NCI-H526 treated with DMSO at 0.1 percent for 48 hours (cell line): ENCODE results near the gene PLAC9.

Experiments used
- DNase-seq: peaks from one replicate; lab custom pipeline; 2025; lab: John Stamatoyannopoulos, UW

Gene PLAC9

DNA sequence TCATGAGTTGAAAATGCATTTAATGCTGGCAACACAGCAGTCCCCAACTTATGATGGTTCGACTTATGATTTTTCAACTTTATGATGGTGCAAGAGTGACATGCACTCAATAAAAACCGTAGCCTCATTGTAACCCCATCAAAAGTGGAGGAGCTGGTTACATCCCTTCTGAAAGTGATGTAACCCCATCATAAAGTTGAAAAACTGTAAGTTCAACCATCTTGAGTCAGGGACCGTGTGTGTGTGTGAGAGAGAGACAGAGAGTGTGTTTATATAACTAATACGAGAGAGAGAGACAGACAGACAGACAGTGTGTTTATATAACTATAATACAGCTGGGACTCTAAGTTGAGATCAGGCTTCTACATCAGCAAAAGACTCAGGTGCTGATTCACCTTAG lies 51.8 kb downstream of the PLAC9 start:
- no peak for DNase-seq

DNA sequence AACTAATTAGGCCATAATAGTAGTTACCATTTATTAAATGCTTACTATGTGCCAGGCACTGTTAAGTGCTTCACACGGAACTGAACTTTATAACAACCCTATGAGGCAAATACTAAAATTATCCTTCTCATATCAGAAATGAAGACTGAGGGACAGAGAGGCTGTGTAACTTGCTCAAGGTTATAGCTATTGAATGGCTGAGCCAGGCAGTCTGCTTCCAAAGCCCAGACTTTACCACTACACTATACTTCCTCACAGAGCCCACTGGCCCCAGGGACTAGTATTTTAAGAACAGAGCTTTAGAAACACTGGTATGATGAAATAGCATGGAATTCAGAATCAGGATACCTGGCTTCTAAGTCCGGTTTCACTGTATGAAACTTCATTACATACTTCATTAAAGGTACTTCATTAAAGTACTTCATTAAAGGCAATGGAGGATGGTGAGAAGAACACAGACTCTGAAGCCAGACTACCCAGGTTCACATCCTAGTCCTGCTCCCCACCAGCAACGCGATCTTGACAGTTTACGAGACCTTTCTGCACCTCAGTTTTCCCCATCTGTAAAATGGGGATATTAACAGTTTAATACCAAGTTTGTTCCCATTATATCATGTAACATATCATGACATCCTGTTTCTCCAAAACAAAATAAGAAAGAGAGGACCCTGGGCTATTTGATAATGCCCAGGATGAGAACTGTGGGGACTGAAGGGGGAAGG lies 53.2 kb downstream of the PLAC9 start:
- no peak for DNase-seq

DNA sequence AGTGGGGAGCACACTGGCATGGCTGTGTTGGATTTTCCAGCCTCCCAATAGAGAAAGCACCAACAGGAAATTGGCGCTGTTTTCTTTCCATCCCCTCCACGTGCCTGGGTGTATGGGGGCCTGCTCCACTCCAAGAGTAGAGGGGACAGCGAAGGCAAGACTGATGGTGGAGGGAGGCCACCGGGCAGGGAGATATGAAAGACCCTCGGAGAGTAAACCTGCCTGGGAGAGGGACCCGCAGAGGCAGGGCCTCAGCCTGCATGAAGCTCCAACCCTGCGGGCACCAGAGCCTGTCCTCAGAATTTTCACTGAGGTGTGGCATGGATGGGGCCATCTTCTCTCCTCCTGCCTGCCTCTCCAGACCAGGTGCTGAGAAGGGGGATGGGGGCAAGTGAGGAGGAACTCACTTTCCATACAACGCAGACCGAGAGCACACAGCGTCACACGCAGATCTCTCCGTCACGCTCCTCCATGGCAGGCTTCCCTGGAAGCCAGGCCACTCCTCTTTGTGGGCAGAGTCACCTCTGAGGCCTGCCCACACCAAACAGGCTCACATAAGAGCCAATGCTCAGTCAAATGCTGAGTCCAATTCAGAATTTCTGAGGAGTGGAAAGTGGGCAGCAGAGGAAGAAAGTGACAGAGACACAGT lies 54.0 kb downstream of the PLAC9 start:
- DNase-seq = no peak

DNA sequence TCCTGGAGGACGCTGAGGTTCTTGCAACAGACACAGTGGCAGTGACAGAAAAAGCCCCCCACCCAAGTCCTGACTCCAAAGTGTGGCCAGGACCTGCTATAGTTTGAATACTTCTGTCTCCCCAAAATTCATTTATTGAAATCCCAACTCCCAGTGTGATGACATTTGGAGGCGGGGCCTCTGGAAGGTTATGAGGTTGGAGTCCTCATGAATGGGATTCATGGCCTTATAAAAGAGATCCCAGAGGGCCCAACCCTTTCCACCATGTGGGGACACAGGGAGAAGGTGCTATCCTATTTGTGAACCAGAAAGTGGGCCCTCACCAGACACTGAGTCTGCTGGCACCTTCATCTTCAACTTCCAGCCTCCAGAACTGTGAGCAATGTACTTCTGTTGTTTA lies 54.5 kb downstream of the PLAC9 start:
- no peak for DNase-seq

DNA sequence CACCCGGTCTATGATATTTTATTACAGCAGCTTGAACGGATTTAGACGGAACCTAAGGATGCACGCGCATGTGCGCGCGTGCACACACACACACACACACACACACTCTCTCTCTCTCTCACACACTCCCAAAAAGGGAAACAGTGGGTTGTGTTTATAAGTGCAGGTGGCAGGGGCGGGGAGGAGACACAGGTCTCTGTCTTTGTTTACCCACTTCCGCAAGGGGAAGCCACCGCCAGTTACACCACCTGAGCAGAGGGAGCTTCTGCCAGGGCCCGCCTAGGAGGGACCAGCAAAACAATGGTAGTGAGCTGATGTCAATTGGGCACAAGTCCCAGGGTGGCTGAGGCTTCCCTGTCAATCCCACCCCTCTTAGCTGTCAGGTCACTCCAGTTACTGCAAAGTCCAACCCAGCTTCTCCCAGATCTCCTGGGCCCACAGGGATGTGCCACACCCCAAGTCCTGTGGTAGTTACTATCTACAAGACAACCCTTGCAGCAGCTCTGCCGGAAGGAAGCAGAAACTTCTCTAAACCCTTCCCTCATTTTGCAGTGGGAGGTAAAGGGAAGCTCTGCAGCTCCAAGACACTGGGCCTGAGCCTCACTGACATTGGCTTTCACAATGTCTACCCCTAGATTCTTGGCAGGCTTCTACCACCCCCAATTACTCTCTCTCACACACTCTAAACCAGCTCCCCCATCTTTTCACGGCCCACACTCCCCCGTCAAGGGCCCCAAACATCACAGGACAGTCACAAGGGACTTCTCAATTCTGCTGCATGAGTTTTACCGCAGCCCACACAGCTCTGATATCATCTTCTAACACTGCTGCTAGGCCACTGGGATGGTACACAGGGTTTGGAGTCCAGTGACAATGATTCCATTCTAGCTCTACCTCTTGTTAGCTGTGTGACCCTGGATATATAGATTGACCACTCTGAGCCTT lies 55.2 kb downstream of the PLAC9 start:
- DNase-seq = no peak

DNA sequence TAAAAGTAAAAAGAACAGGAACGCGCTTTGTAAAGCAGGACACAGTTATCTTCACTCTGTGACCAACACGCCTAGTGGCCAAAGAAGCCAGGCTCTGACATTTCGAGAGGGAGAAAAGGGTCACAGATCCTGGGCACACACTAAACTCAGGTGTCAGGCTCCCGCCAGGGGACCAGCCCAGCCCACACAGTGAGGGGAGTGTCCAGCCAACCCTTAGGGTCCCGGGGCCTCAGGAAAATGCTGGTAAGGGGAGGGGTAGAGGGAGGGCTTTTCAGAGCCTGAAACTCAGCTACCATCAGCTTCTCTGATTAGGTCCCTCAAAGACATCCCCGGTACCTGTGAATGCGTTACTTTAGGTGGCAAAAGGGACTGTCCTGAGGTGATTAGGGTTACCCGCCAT lies 56.2 kb downstream of the PLAC9 start:
- DNase-seq = no peak

DNA sequence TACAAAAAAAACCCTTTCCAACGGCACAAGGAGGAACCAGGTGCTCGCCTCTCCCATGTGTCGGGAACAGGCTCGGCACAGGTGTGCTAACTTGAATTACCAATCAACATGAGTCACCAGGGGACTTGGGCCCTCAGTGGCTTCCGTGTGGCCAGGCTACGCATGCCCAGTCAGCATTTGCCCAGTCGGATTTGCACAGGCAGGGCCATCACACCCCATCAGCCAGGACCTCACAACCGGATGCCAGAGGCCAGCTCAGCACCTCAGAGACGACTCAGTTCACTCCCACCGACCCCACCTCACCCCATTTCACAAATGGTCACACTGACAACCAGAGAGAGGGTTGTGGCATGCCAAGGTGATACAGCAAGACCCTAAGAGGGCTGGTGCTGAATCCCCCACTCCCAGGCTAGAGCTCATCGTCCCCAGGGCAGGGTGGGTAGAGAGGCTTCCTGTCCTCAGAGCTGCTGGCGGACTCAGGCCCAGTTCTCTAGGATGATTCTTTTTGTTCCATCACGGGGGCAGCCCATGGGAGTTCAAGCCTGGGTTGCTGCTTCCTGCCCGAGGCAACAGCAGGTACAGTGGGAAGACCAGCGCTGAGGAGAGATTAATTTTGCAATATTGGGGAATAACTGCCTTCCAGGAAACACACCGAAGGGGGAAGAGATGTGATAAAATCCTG lies 59.2 kb downstream of the PLAC9 start:
- no peak for DNase-seq

DNA sequence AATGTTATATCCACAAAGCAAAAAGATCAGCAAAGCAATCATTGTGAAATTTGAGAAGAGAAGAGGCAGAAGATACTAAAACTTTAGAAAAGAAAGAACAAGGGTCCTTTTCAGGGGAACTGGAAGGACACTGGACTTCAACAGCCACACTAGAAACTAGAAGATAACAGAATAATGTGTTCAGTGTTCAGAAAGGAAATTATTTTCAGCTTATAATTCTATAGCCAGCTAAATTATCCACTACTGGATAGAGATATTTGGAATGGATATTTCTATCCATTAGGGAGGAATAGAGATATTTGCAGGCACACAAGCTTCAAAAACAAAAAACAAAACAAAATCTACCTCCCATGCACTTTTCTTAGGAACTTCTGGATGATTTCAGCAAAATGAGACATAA lies 60.0 kb downstream of the PLAC9 start:
- DNase-seq = no peak

DNA sequence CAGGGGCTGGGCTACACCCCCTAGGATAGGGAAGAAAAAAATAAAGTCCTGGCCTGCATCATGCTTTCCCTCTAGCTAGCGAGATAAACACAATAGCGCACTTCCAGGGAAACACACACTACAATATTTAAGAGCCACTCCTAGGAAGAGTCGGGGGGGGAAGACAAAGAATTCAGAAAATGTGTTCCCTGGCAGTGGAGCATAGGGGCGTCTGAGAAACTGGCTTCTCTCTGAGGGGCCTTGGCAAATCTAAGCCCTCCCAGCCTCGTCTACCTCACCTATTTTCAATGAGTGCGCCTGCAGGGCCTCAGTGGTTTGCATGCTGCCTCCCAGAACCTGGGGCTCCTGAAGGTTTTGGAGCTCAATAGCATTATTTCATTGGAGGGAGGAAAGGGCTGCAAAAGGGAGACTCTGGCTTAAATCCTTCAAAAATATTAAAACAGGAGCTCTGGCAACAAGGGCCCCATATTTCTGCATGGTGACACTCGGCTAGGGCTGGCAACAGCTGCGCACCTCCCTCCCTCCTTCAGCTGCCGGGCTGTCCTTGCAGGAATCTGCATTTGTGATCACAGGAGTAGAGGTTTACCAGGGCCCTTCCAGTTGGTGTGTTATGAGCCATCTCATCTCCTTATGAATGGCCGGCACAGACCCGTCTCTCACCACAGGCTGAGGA lies 62.0 kb downstream of the PLAC9 start:
- no peak for DNase-seq
